Astrocyte (in vitro differentiated cells and primary cell): Measurements from ENCODE around the gene SHCBP1L.

Experiments
- EZH2 ChIP-seq: IDR thresholded peaks from 2 replicates; pipeline ENCODE4 v1.6.1; 2012; ENCODE audit warnings: mild to moderate bottlenecking, low read length, inconsistent platforms; ENCODE audit not compliant: insufficient read depth
- TF ChIP-seq, protein P1 (sequence below): IDR thresholded peaks from 2 replicates; pipeline ENCODE4 v1.5.1; 2011; ENCODE audit warnings: low read depth, mild to moderate bottlenecking, inconsistent platforms, low read length, moderate library complexity; ENCODE audit not compliant: insufficient read depth

DNA sequence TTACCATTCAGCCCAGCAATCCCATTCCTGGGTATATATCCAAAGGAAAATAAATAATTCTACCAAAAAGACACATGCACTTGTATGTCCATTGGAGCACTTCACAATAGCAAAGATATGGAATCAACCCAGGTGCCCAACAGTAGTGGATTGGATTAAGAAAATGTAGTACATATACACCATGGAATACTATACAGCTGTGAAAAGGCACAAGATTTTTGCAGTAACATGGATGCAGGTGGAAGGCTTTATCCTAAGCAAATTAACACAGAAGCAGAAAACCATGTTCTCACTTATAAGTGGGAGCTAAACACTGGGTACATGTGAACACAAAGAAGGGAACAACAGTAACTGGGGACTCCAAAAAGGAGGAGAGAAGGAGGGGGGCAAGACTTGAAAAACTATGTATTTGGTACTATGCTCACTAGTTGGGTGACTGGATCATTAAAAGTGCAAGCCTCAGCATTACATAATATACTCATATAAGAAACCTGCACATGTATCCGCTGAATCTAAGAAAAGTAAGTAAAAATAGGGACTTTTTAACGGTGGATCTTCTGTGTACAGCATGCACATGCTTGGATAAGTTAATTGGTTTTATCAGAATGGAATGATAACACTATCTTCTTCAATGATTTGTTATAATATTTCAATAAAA is 3.9 kb upstream of the SHCBP1L start:
- TF ChIP-seq, protein P1, sequence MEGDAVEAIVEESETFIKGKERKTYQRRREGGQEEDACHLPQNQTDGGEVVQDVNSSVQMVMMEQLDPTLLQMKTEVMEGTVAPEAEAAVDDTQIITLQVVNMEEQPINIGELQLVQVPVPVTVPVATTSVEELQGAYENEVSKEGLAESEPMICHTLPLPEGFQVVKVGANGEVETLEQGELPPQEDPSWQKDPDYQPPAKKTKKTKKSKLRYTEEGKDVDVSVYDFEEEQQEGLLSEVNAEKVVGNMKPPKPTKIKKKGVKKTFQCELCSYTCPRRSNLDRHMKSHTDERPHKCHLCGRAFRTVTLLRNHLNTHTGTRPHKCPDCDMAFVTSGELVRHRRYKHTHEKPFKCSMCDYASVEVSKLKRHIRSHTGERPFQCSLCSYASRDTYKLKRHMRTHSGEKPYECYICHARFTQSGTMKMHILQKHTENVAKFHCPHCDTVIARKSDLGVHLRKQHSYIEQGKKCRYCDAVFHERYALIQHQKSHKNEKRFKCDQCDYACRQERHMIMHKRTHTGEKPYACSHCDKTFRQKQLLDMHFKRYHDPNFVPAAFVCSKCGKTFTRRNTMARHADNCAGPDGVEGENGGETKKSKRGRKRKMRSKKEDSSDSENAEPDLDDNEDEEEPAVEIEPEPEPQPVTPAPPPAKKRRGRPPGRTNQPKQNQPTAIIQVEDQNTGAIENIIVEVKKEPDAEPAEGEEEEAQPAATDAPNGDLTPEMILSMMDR, result no peak
- no peak for TF ChIP-seq EZH2
